ENCODE data around the gene HRK. TPM values are rescaled to one million over a fixed set of nuclear protein-coding genes. Genes with fewer than 3 reads are reported as not detected.

The HRK gene
- total and polyA plus RNA-seq, 10 of the 15 experiments (the other 5 are each of a cell fraction or from before 2014, with no cell fraction given), result not detected

GRCh38 chr12:116918464-116918863, 37.2 kb upstream of the HRK start:
- SMC1A ChIA-PET (ENCODE audit: uncharacterized antibody, unreplicated experiment), result no interaction called here
- Histone ChIP-seq H4K20me1 (ENCODE audit: control insufficient read depth, insufficient read depth) (peaks cover 3% of the 10 kb centered on the region; the same call in 1 of the 2 replicates), H2AFZ (ENCODE audit: control insufficient read depth, low read depth, low read length) (no peak overlapping the region), H3K27ac (ENCODE audit: control insufficient read depth, insufficient read depth) (no peak overlapping the region), H3K79me2 (ENCODE audit: control insufficient read depth, insufficient read depth, low read length) (no peaks in the 10 kb centered on the region), H3K9ac (ENCODE audit: control insufficient read depth, insufficient read depth, low read length) (no peak overlapping the region), H3K36me3 (ENCODE audit: control insufficient read depth in 2 of 2, insufficient read depth in 2 of 2, low read length in 1 of 2) (no peaks in the 10 kb centered on the region), H3K9me3 (replicated peaks; ENCODE audit: control insufficient read depth, insufficient read depth, low read length) (no peaks in the 10 kb centered on the region; the same call in 2 of the 3 replicates), H3K4me2 (ENCODE audit: control insufficient read depth, insufficient read depth) (no peak overlapping the region), H3K4me3 (no peak overlapping the region), H3K4me1 (ENCODE audit: control insufficient read depth, insufficient read depth, low read length) (peaks cover 19% of the 10 kb centered on the region), H3K27me3 (replicated peaks in 1 of 2; ENCODE audit: control insufficient read depth in 2 of 2, insufficient read depth in 2 of 2, low read length in 1 of 2) (0 out of 4 replicates have a peak, but pooled peaks cover 0 to 3% of the 10 kb centered on the region in 2 experiments)
- in situ Hi-C loops (cut with MboI), result no loop called here
- TF ChIP-seq SPI1 (IDR thresholded peaks at IDR 0.05; ENCODE audit: borderline replicate concordance, insufficient read depth, low read depth, low read length) (peak; percentile 47; the same call in 1 of the 2 replicates), NFXL1 (IDR thresholded peaks at IDR 0.05; ENCODE audit: borderline replicate concordance) (no peak)
- POLR2A ChIA-PET, result no interaction called here
- CTCF ChIA-PET, result no interaction called here
- intact Hi-C loops (cut with micrococcal nuclease; ENCODE audit: unreplicated experiment), result no loop called here
- RAD21 ChIA-PET (ENCODE audit: unreplicated experiment), result no interaction called here
- ATAC-seq (no peak), FAIRE-seq (no peak), DNase-seq (ENCODE audit: low read depth, low spot score) (no peak)
- 94% methylated on average over 2 of the region's 2 CpGs for WGBS (ENCODE audit: insufficient coverage, insufficient replicate concordance, low lambda C conversion rate, missing lambda C conversion rate)
- BruUV-seq (replicated peaks), result no TSS peak

- in situ Hi-C loops (cut with MboI) (no loop called here), intact Hi-C loops (cut with micrococcal nuclease; ENCODE audit: unreplicated experiment) (no loop called here)
- H2AFZ ChIP-seq (ENCODE audit: control insufficient read depth, low read depth, low read length), result no peak overlapping the region
- FAIRE-seq (no peak), ATAC-seq (peak; percentile 98), DNase-seq (ENCODE audit: low read depth, low spot score) (peak; percentile 51)
- H4K20me1 ChIP-seq (ENCODE audit: control insufficient read depth, insufficient read depth), result peaks cover 3% of the 10 kb centered on the region; the same call in 1 of the 2 replicates
- no peaks in the 10 kb centered on the region; the same call in 2 of the 3 replicates for H3K9me3 ChIP-seq (replicated peaks; ENCODE audit: control insufficient read depth, insufficient read depth, low read length)
- H3K27me3 ChIP-seq (replicated peaks in 1 of 2; ENCODE audit: control insufficient read depth in 2 of 2, insufficient read depth in 2 of 2, low read length in 1 of 2), result 0 out of 4 replicates have a peak, but pooled peaks cover 0 to 3% of the 10 kb centered on the region in 2 experiments
- no peaks in the 10 kb centered on the region for H3K36me3 ChIP-seq (ENCODE audit: control insufficient read depth in 2 of 2, insufficient read depth in 2 of 2, low read length in 1 of 2)
- H3K79me2 ChIP-seq (ENCODE audit: control insufficient read depth, insufficient read depth, low read length), result no peaks in the 10 kb centered on the region; the same call in 1 of the 2 replicates
- H3K4me2 ChIP-seq (ENCODE audit: control insufficient read depth, insufficient read depth), result no peak overlapping the region
- H3K4me1 ChIP-seq (ENCODE audit: control insufficient read depth, insufficient read depth, low read length), result peaks cover 7% of the 10 kb centered on the region
- ChIA-PET CTCF (interaction anchor here (0.6 to 1.0 kb wide), 3 partner anchors 16 to 213 kb away, joined by 3 read pairs; no protein-coding TSS in a partner anchor), POLR2A (interaction anchor here (0.6 kb wide), 1 partner anchor 1054 kb away, joined by 4 read pairs; no protein-coding TSS in a partner anchor), RAD21 (ENCODE audit: unreplicated experiment) (interaction anchor here (0.6 to 1.4 kb wide), 2 partner anchors 110 to 214 kb away, joined by 3 to 4 read pairs; no protein-coding TSS in a partner anchor), SMC1A (ENCODE audit: uncharacterized antibody, unreplicated experiment) (interaction anchor here (0.9 kb wide), 1 partner anchor 207 kb away, joined by 3 read pairs; no protein-coding TSS in a partner anchor)
- 9% methylated on average over 5 of the region's 5 CpGs for WGBS (ENCODE audit: insufficient coverage, insufficient replicate concordance, low lambda C conversion rate, missing lambda C conversion rate)
- H3K4me3 ChIP-seq, result no peak overlapping the region
- H3K27ac ChIP-seq (ENCODE audit: control insufficient read depth, insufficient read depth), result no peak overlapping the region
- BruUV-seq (replicated peaks), result no TSS peak
- no peak overlapping the region for H3K9ac ChIP-seq (ENCODE audit: control insufficient read depth, insufficient read depth, low read length)
- TF ChIP-seq NBN (IDR thresholded peaks at IDR 0.05) (peak; percentile 76), CTCF (IDR thresholded peaks at IDR 0.05 in 2 of 3, conservative IDR thresholded peaks at IDR 0.05 in 1 of 3; ENCODE audit: control insufficient read depth in 2 of 3, extremely low read depth in 1 of 3, insufficient read depth in 1 of 3, low read depth in 3 of 3, low read length in 3 of 3) (peak; percentile 22 to 45 (median 44); a peak in 5 of 6 replicates), BHLHE40 (IDR thresholded peaks at IDR 0.05; ENCODE audit: borderline replicate concordance in 1 of 2, low read depth in 2 of 2, low read length in 1 of 2) (peak in 1 of 2 experiments; percentile 66; a peak in 2 of 4 replicates), CREM (IDR thresholded peaks at IDR 0.05; ENCODE audit: low read depth) (0 out of 2 replicates have a peak, but pooled peaks have one; percentile 16), MLLT1 (IDR thresholded peaks at IDR 0.05) (0 out of 2 replicates have a peak, but pooled peaks have one; percentile 58), DPF2 (IDR thresholded peaks at IDR 0.05) (peak; percentile 50; the same call in 1 of the 2 replicates), BCL3 (IDR thresholded peaks at IDR 0.05; ENCODE audit: borderline replicate concordance, insufficient read depth, low read depth, low read length, poor library complexity, severe bottlenecking) (peak; percentile 16), RCOR1 (conservative IDR thresholded peaks at IDR 0.05; ENCODE audit: low read depth, low read length) (no peak), FOXK2 (IDR thresholded peaks at IDR 0.05) (peak; percentile 47)
These were observed 35.5 kb upstream of the HRK start for GRCh38 chr12:116916714-116917114.

Measured in GM12878 (cell line).